H1 (cell line): ENCODE results near the gene PTPMT1.

ENCODE experiments used
- CTCF ChIP-seq, 3 experiments: IDR thresholded peaks; 1 replicate in 2 of 3; 2 replicates in 1 of 3; pipeline versions ENCODE4 v1.5.1 to v1.6.1; 2011; ENCODE audit warnings: low read length in 3 of 3, mild to moderate bottlenecking in 3 of 3, inconsistent platforms in 2 of 3, low read depth in 1 of 3, moderate library complexity in 1 of 3; ENCODE audit not compliant: insufficient read depth in 1 of 3; ENCODE audit errors: control extremely low read depth in 1 of 3
- GABPA ChIP-seq: IDR thresholded peaks from 2 replicates; pipeline ENCODE4 v1.6.1; 2011; ENCODE audit warnings: mild to moderate bottlenecking, low read length, moderate library complexity, borderline replicate concordance; ENCODE audit not compliant: insufficient read depth
- RFX5 ChIP-seq: IDR thresholded peaks from 2 replicates; pipeline ENCODE4 v1.6.1; 2011; ENCODE audit warnings: low read depth, low read length, improper control_type of control experiment, borderline replicate concordance
- SIN3A ChIP-seq, 2 experiments: IDR thresholded peaks in 1 of 2; conservative IDR thresholded peaks in 1 of 2; 2 replicates each; pipeline ENCODE4 v1.6.1; 2011 to 2012; ENCODE audit warnings: low read length in 2 of 2, improper control_type of control experiment in 1 of 2, low read depth in 1 of 2, mild to moderate bottlenecking in 1 of 2

DNA sequence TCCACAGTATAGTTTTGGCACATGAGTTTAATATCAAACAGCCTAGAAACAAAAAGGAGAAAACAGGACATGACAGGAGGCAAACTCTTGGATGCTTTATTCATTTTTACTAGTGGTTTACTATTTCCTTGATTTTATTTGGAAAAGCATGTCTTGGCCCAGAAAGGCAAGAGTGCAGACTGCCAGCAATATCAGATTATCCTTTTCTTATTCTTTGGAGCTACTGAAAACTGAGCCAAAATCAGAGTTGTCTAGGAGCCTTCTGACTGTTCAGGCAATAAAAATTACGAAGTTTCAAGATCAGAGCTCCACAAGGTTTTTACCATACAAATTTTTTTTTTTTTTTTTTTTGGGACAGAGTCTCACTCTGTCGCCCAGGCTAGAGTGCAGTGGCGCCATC lies 28.5 kb upstream of the PTPMT1 start:
- TF ChIP-seq SIN3A (conservative IDR thresholded peaks at IDR 0.05 in 1 of 2, IDR thresholded peaks at IDR 0.05 in 1 of 2; ENCODE audit: low read depth in 1 of 2, low read length in 2 of 2), result no peak
- no peak for TF ChIP-seq RFX5
- TF ChIP-seq GABPA, result no peak
- TF ChIP-seq CTCF (IDR thresholded peaks at IDR 0.05; ENCODE audit: control extremely low read depth in 1 of 3, insufficient read depth in 1 of 3, low read depth in 1 of 3, low read length in 3 of 3), result no peak
